ENCODE results near the gene ACAN.

Gene ACAN

GRCh38 chr15:88844749-88845386, 41.6 kb downstream of the ACAN start:
- DNase-seq, result no peak

- no peak for DNase-seq
Observed at GRCh38 chr15:88845616-88846015, 42.4 kb downstream of the ACAN start.

GRCh38 chr15:88847144-88847543, 43.9 kb downstream of the ACAN start:
- DNase-seq, result no peak

- no peak for DNase-seq
Observed at GRCh38 chr15:88848203-88848602, 45.0 kb downstream of the ACAN start.

- DNase-seq, result no peak
Observed at GRCh38 chr15:88849376-88850072, 46.3 kb downstream of the ACAN start.

GRCh38 chr15:88852476-88852875, 49.2 kb downstream of the ACAN start:
- DNase-seq, result no peak

- DNase-seq, result no peak
Observed at GRCh38 chr15:88858934-88859333, 55.7 kb downstream of the ACAN start.

GRCh38 chr15:88859550-88859949, 56.3 kb downstream of the ACAN start:
- no peak for DNase-seq

GRCh38 chr15:88860212-88860611, 57.0 kb downstream of the ACAN start:
- no peak for DNase-seq

- no peak for DNase-seq
Observed at GRCh38 chr15:88863412-88863811, 60.2 kb downstream of the ACAN start.

- DNase-seq, result no peak
Observed at GRCh38 chr15:88864861-88865497, 61.7 kb downstream of the ACAN start.

GRCh38 chr15:88865498-88866099, 62.4 kb downstream of the ACAN start:
- no peak for DNase-seq

- no peak for DNase-seq
Observed at GRCh38 chr15:88866295-88866881, 63.2 kb downstream of the ACAN start.

- no peak for DNase-seq
Observed at GRCh38 chr15:88871313-88871712, 68.1 kb downstream of the ACAN start.

GRCh38 chr15:88872106-88872505, 68.9 kb downstream of the ACAN start:
- DNase-seq, result no peak

GRCh38 chr15:88872706-88873105, 69.5 kb downstream of the ACAN start:
- DNase-seq, result no peak

- DNase-seq, result no peak
Observed at GRCh38 chr15:88873786-88874185, 70.5 kb downstream of the ACAN start.

GRCh38 chr15:88874275-88874674, 71.0 kb downstream of the ACAN start:
- no peak for DNase-seq

GRCh38 chr15:88874684-88875083, 71.4 kb downstream of the ACAN start:
- no peak for DNase-seq

GRCh38 chr15:88876573-88876972, 73.3 kb downstream of the ACAN start:
- DNase-seq, result no peak

- DNase-seq, result no peak
Observed at GRCh38 chr15:88877415-88877814, 74.2 kb downstream of the ACAN start.

GRCh38 chr15:88877906-88878305, 74.7 kb downstream of the ACAN start:
- no peak for DNase-seq

- peak; percentile 79 for DNase-seq
Observed at GRCh38 chr15:88878720-88879184, 75.5 kb downstream of the ACAN start.
